GM18951 (cell line): ENCODE results near the gene LCN2.

Experiments
- POLR2A ChIP-seq: IDR thresholded peaks from 4 replicates; pipeline ENCODE4 v1.6.1; 2011; ENCODE audit warnings: mild to moderate bottlenecking; ENCODE audit not compliant: insufficient read length, insufficient read depth; ENCODE audit errors: extremely low read depth
- in situ Hi-C: fragments of 300-500 bp; cut with MboI; formaldehyde crosslinking; loops from one replicate; pipeline ENCODE4 v1.12.0; 2022; ENCODE audit warnings: low sequenced_read_pairs, mixed read lengths, inconsistent platforms; ENCODE audit not compliant: unreplicated experiment

Gene LCN2

GRCh38 chr9:128118472-128118857 is 30.8 kb upstream of the LCN2 start:
- no peak for TF ChIP-seq POLR2A
- in situ Hi-C loops, result no loop called here

DNA sequence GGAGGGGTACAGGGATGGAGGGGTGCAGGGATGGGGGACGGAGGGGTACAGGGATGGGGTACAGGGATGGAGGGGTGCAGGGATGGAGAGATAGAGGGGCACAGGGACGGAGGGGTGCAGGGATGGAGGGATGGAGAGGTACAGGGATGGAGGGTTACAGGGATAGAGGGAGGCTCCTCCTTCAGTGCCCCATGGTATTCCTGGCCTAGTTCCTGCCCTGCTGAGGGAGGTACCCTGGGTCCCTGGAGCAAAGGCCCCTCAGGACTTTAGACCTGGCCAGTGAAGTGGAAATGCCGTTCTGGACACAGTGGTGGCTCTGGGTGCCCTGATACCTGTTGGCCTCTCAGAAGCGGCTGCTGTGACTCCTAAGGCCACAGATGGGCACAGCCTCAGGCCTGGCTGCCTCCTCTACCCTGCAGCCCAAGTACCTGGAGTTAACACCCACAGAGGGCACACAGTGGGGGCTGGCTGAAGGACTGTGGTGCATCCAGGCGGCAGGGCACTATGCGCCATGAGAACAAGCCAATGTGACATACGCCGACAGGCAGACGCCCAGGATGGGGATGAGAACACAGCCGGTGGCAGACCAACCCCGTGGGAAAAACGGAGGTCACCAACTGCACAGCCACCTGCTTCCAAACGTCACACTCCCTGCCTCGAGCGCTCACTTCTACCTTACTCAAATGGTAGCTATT is 30.1 kb upstream of the LCN2 start:
- in situ Hi-C loops, result no loop called here
- no peak for TF ChIP-seq POLR2A

GRCh38 chr9:128120061-128120740 is 29.1 kb upstream of the LCN2 start:
- TF ChIP-seq POLR2A, result no peak
- in situ Hi-C loops, result no loop called here

DNA sequence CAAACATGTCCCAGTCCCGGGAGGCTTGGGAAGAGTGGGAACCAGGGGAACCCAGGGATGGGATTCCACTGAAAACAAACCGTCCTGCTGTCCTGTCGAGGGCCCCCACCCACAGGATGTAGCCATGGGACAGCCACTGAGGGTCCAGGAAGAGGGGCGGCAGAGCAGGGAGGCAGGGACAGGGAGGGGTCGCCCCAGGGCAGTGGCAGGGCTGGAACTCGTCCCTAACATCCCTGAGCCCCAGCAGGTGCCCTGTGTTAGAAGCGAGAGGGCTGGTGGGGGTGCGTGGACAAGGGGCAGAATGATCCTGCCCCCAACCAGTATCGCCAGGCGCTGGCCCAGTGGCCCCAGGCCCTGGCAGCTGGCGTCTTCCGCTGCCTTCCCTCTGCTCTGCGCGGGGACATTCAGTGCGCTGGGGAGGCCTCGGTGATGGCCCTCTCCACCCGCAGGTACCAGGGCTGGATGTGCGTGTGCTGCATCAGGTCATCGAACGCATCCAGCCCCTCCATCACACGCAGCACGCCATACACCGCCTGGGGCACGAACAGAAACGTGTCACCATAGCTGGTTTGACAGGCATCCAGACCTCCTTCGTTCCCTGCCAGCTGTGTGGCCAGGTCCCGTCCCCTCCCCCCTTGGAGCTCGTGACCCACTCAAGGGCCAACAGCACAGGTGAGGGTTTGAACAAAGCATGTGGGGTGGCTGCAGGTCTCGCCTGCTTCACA is 28.4 kb upstream of the LCN2 start:
- in situ Hi-C loops, result no loop called here
- TF ChIP-seq POLR2A, result no peak

GRCh38 chr9:128121466-128121810 is 27.8 kb upstream of the LCN2 start:
- in situ Hi-C loops, result no loop called here
- TF ChIP-seq POLR2A, result no peak

GRCh38 chr9:128121924-128122808 is 27.1 kb upstream of the LCN2 start:
- no peak for TF ChIP-seq POLR2A
- in situ Hi-C loops, result no loop called here

- no peak for TF ChIP-seq POLR2A
- in situ Hi-C loops, result no loop called here
Observed at GRCh38 chr9:128122809-128123175, 26.5 kb upstream of the LCN2 start.

GRCh38 chr9:128123451-128124080 is 25.7 kb upstream of the LCN2 start:
- no peak for TF ChIP-seq POLR2A
- in situ Hi-C loops, result no loop called here

GRCh38 chr9:128124451-128124850 is 24.8 kb upstream of the LCN2 start:
- no peak for TF ChIP-seq POLR2A
- in situ Hi-C loops, result no loop called here

DNA sequence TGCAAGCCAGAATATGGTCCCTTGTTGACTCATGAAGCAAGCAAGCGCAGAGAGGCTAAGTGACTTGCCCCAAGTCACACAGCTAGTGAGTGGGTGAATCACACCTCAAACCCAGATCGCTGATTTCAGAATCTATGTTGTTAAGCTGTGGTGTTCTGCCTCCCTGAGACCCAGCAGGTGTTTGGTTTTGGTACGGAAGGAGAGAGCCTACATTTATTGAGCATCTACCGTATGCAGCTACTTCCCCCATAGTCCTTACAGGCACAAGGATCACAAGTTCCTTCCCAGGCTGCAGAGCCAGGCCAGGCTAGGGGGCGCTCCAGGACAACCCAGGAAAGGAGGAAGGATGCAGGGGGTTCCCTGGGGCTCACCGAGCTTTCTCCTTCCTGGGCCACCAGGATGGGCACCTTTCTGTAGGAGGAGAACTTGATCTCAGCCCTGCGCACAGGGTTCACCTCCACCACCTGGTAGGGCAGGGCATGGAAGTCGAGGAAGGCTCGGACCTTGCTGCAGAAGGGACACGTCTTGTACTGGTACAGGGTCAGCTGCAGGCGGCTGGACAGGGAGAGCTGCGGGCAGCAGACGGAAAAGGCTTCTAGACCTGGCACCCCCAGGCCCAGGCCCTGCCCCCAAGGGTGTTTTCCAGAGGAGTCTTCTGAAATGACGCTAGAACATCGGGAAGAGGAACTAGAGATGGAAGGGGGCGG is 24.2 kb upstream of the LCN2 start:
- in situ Hi-C loops, result no loop called here
- no peak for TF ChIP-seq POLR2A

GRCh38 chr9:128125580-128126354 is 23.5 kb upstream of the LCN2 start:
- TF ChIP-seq POLR2A, result no peak
- in situ Hi-C loops, result no loop called here
